Psoas muscle (tissue), 8 donors: ENCODE data around the gene PRTN3. TPM values are rescaled to one million over a fixed set of nuclear protein-coding genes. Genes with fewer than 3 reads are reported as not detected.

ENCODE experiments used
- ATAC-seq, 4 donors: fragments of 200-7000 bp; cut with Tn5 transposase; one replicate each; pipeline ENCODE4 v1.9.1; 2020; ENCODE audit warnings: moderate library complexity in 3 of 4, mild to moderate bottlenecking in 2 of 4
- DNase-seq, 2 donors: peaks; one replicate each; pipeline ENCODE4 v3.0.0-alpha.2; 2020
- H3K27ac ChIP-seq: fragments of 200-600 bp; one replicate; pipeline ENCODE4 v1.8.0; 2022
- H3K27me3 ChIP-seq, 3 donors: fragments of 200-600 bp in 1 of 3; one replicate each; pipeline versions ENCODE4 v1.6.1 to v1.8.0; 2013 to 2022; ENCODE audit warnings: low read length in 2 of 3, mild to moderate bottlenecking in 2 of 3, moderate library complexity in 1 of 3; ENCODE audit not compliant: insufficient read depth in 3 of 3
- H3K36me3 ChIP-seq, 2 donors: fragments of 200-600 bp in 1 of 2; one replicate each; pipeline versions ENCODE4 v1.6.1 to v1.8.0; 2013 to 2022; ENCODE audit warnings: low read depth in 1 of 2, mild to moderate bottlenecking in 1 of 2, moderate library complexity in 1 of 2; ENCODE audit not compliant: insufficient read depth in 1 of 2
- H3K4me1 ChIP-seq: fragments of 200-600 bp; one replicate; pipeline ENCODE4 v1.8.0; 2022
- H3K4me3 ChIP-seq: fragments of 200-600 bp; one replicate; pipeline ENCODE4 v1.8.0; 2022; ENCODE audit warnings: mild to moderate bottlenecking
- H3K9me3 ChIP-seq: fragments of 200-600 bp; one replicate; pipeline ENCODE4 v1.8.0; 2022
- CTCF ChIP-seq: fragments of 200-600 bp; IDR thresholded peaks from one replicate; pipeline ENCODE4 v1.8.0; 2022; ENCODE audit warnings: antibody characterized with exemption
- WGBS, 3 donors: extraction: QIAGEN DNeasy Blood & Tissue Kit; methylation state at CpG; one replicate each; pipeline versions ENCODE4 v1.1.6 to v1.1.7; 2013; 5-methylcytosine and 5-hydroxymethylcytosine counted together
- intact Hi-C, 2 donors: fragments of 100-400 bp; cut with DNase I; formaldehyde crosslinking; loops; one replicate each; pipeline versions ENCODE4 v1.11.0 to v1.14.2; 2022
- polyA plus RNA-seq, 3 donors: library from polyadenylated mRNA; stranded (reverse); fragments of 200-250 nt; gene quantifications; one replicate each; pipeline ENCODE4 v1.2.3, GENCODE V29; 2013
- total RNA-seq, 4 donors: library from RNA; stranded (reverse); fragmentation: NEBNext Ultra II Directional in 2 of 4; extraction: Animal tissue kit (Norgen Biotek cat#: 25700) in 2 of 4; gene quantifications; one replicate each; pipeline versions ENCODE4 v1.2.1 to v1.2.4, GENCODE V29; 2021 to 2023
- donor health status: healthy with polysubstance abuse.
- donor health status: DM: no; HTN: no; CAD: no; lungs with moderate emphysema.
- donor health status: Bipolar disorder and iron deficiency.
- donor health status: healthy.
- donor health status: DM: yes; HTN: yes; CAD: no.
- donor health status: DM: no; HTN: no; CAD: no.
- donor health status: DM: no; HTN: no; CAD: no.
- donor health status: DM: yes; HTN: yes; CAD: no.

The PRTN3 gene
- total and polyA plus RNA-seq, 7 donors = 0.04 to 0.34 (median 0.14) TPM; not detected in 3

GRCh38 chr19:824885-825284, 15.9 kb upstream of the PRTN3 start:
- peaks cover 0 to 60% (median 15%) of the 10 kb centered on the region in 3 donors for H3K27me3 ChIP-seq
- DNase-seq = no peak
- no peak for TF ChIP-seq CTCF
- ATAC-seq = no peak
- H3K4me1 ChIP-seq = no peaks in the 10 kb centered on the region
- no peaks in the 10 kb centered on the region for H3K36me3 ChIP-seq
- intact Hi-C loops = no loop called here
- H3K4me3 ChIP-seq = no peak overlapping the region
- WGBS, 3 donors = 70 to 73% (median 72%) methylated on average over 15 of the region's 15 CpGs
- no peaks in the 10 kb centered on the region for H3K9me3 ChIP-seq
- no peak overlapping the region for H3K27ac ChIP-seq

DNA sequence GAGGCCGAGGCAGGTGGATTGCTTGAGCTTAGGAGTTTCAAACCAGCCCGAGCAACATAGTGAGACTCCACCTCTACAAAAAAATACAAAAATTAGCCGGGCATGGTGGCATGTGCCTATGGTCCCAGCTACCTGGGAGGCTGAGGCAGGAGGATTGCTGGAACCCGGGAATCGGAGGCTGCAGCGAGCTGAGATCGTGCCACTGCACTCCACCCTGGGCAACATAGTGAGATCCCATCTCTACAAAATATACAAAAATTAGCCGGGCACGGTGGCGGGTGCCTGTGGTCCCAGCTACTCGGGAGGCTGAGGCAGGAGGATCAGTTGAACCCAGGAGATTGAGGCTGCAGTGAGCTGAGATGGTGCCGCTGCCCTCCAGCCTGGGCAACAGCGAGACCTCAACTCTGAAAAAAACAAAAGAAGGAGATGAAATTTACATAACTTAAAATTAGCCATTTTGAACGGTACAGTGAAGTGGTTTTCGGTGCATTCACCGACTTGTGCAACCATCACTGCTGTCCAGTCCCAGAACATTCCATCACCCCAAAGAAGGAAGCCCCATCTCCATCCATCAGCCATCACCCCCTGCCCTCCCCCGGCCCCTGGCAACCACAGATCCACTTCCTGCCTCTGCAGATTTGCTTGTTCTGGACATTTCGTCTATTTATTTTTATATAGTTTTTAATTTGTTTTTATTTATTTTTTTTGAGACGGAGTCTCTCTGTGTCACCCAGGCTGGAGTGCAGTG, 14.7 kb upstream of the PRTN3 start:
- DNase-seq (no peak), ATAC-seq (no peak)
- no peaks in the 10 kb centered on the region for H3K9me3 ChIP-seq
- H3K27ac ChIP-seq = no peak overlapping the region
- H3K27me3 ChIP-seq = peaks cover 0 to 70% (median 20%) of the 10 kb centered on the region in 3 donors
- H3K4me3 ChIP-seq = no peak overlapping the region
- WGBS, 3 donors = 78 to 83% (median 82%) methylated on average over 19 of the region's 19 CpGs
- no peaks in the 10 kb centered on the region for H3K36me3 ChIP-seq
- no peaks in the 10 kb centered on the region for H3K4me1 ChIP-seq
- no peak for TF ChIP-seq CTCF
- intact Hi-C loops = no loop called here

- Histone ChIP-seq H3K27ac (no peak overlapping the region), H3K36me3 (no peaks in the 10 kb centered on the region), H3K4me3 (no peak overlapping the region), H3K9me3 (no peaks in the 10 kb centered on the region), H3K4me1 (no peaks in the 10 kb centered on the region), H3K27me3 (peaks cover 0 to 70% (median 20%) of the 10 kb centered on the region in 3 donors)
- no peak for TF ChIP-seq CTCF
- intact Hi-C loops = no loop called here
- ATAC-seq (no peak), DNase-seq (no peak)
- 84 to 86% (median 85%) methylated on average over 11 of the region's 11 CpGs for WGBS, 3 donors
These were observed 13.5 kb upstream of the PRTN3 start for GRCh38 chr19:827314-827709.

GRCh38 chr19:827710-828321, 13.0 kb upstream of the PRTN3 start, which contains the start of gene AZU1:
TSS of gene AZU1 (plus strand) at chr19:827837. CDS start at chr19:827847, 10 bp downstream.
- Histone ChIP-seq H3K27ac (no peak within 1 kb of the TSS), H3K36me3 (no peaks in the 10 kb centered on the region), H3K4me1 (no peaks in the 10 kb centered on the region), H3K27me3 (peaks cover 0 to 68% (median 20%) of the 10 kb centered on the region in 3 donors), H3K4me3 (no peak within 1 kb of the TSS), H3K9me3 (no peaks in the 10 kb centered on the region)
- no peak for ATAC-seq
- DNase-seq = peak in 1 of 2 donors; percentile 53
- WGBS, 3 donors = 59 to 62% (median 61%) methylated on average over 31 to 33 of the region's 33 CpGs
- intact Hi-C loops = no loop called here
- TF ChIP-seq CTCF = no peak
